DND-41 (cell line): ENCODE results near the gene TMX3.

ENCODE experiments used
- ATAC-seq: fragments of 200-7000 bp; cut with Tn5 transposase; 3 replicates; pipeline ENCODE4 v1.9.1; 2021; ENCODE audit warnings: low read depth; ENCODE audit not compliant: insufficient read depth
- DNase-seq: peaks from one replicate; pipeline ENCODE4 v3.0.0-alpha.2; 2020
- H2AFZ ChIP-seq: 2 replicates; pipeline ENCODE4 v1.6.0; 2012; ENCODE audit warnings: low read depth, low read length
- H3K27ac ChIP-seq: 2 replicates; pipeline ENCODE4 v1.5.1; 2012; ENCODE audit warnings: low read length, inconsistent platforms
- H3K27me3 ChIP-seq: fragments of 200-600 bp; sonication (generic); 2 replicates; pipeline ENCODE4 v1.6.0; 2012; ENCODE audit warnings: low read length, mild to moderate bottlenecking, inconsistent platforms; ENCODE audit not compliant: insufficient read depth, poor library complexity
- H3K36me3 ChIP-seq: 2 replicates; pipeline ENCODE4 v1.5.1; 2012; ENCODE audit warnings: low read length, inconsistent platforms; ENCODE audit not compliant: insufficient read depth
- H3K4me1 ChIP-seq: 2 replicates; pipeline ENCODE4 v1.5.1; 2012; ENCODE audit warnings: mild to moderate bottlenecking, low read length; ENCODE audit not compliant: insufficient read depth
- H3K4me2 ChIP-seq: 2 replicates; pipeline ENCODE4 v1.6.0; 2012; ENCODE audit warnings: mild to moderate bottlenecking, moderate library complexity, low read length, inconsistent platforms; ENCODE audit not compliant: insufficient read depth
- H3K4me3 ChIP-seq, 2 experiments: fragments of 200-600 bp in 1 of 2; shearing (Covaris generic) in 1 of 2; 2 replicates each; pipeline ENCODE4 v1.5.1; 2012 to 2016; ENCODE audit warnings: inconsistent platforms in 2 of 2, low read length in 2 of 2, mild to moderate bottlenecking in 2 of 2, low read depth in 1 of 2, moderate library complexity in 1 of 2
- H3K79me2 ChIP-seq: 2 replicates; pipeline ENCODE4 v1.6.0; 2012; ENCODE audit warnings: low read length, inconsistent platforms; ENCODE audit not compliant: insufficient read depth
- H3K9ac ChIP-seq: 2 replicates; pipeline ENCODE4 v1.6.0; 2012; ENCODE audit warnings: low read depth, mild to moderate bottlenecking, inconsistent platforms, low read length, moderate library complexity
- H3K9me3 ChIP-seq: 2 replicates; pipeline ENCODE4 v1.5.1; 2012; ENCODE audit warnings: low read length, moderate library complexity, mild to moderate bottlenecking, inconsistent platforms; ENCODE audit not compliant: insufficient read depth, severe bottlenecking
- H4K20me1 ChIP-seq: 2 replicates; pipeline ENCODE4 v1.6.0; 2012; ENCODE audit warnings: low read length; ENCODE audit not compliant: insufficient read depth
- CTCF ChIP-seq: IDR thresholded peaks from 2 replicates; pipeline ENCODE4 v1.5.1; 2012; ENCODE audit warnings: borderline replicate concordance, low read length, moderate library complexity, mild to moderate bottlenecking; ENCODE audit not compliant: poor library complexity, severe bottlenecking; ENCODE audit errors: extremely low read depth
- EZH2 ChIP-seq: IDR thresholded peaks from 3 replicates; pipeline ENCODE4 v1.6.1; 2012; ENCODE audit warnings: borderline replicate concordance, low read depth, mild to moderate bottlenecking, moderate library complexity, low read length, inconsistent platforms; ENCODE audit not compliant: severe bottlenecking

The TMX3 gene

GRCh38 chr18:68734308-68734707, 19.4 kb upstream of the TMX3 start:
- Histone ChIP-seq H3K4me2 (no peak overlapping the region), H3K79me2 (no peaks in the 10 kb centered on the region), H4K20me1 (no peaks in the 10 kb centered on the region), H3K36me3 (no peaks in the 10 kb centered on the region), H2AFZ (no peak overlapping the region), H3K4me3 (no peak overlapping the region), H3K9ac (no peak overlapping the region), H3K27ac (no peak overlapping the region), H3K27me3 (no peaks in the 10 kb centered on the region), H3K4me1 (no peaks in the 10 kb centered on the region), H3K9me3 (no peaks in the 10 kb centered on the region)
- DNase-seq, result no peak
- TF ChIP-seq EZH2, result no peak
- TF ChIP-seq CTCF, result no peak
- no peak for ATAC-seq

GRCh38 chr18:68733707-68734106, 18.8 kb upstream of the TMX3 start:
- DNase-seq (no peak), ATAC-seq (no peak)
- Histone ChIP-seq H3K9ac (no peak overlapping the region), H2AFZ (no peak overlapping the region), H3K4me1 (no peaks in the 10 kb centered on the region), H3K4me3 (no peak overlapping the region), H3K36me3 (no peaks in the 10 kb centered on the region), H4K20me1 (no peaks in the 10 kb centered on the region), H3K4me2 (no peak overlapping the region), H3K9me3 (no peaks in the 10 kb centered on the region), H3K79me2 (no peaks in the 10 kb centered on the region), H3K27ac (no peak overlapping the region), H3K27me3 (no peaks in the 10 kb centered on the region)
- peak; percentile 10 for TF ChIP-seq CTCF
- no peak for TF ChIP-seq EZH2

- H3K4me3 ChIP-seq, result no peak overlapping the region
- H3K9ac ChIP-seq, result no peak overlapping the region
- no peaks in the 10 kb centered on the region for H3K36me3 ChIP-seq
- no peaks in the 10 kb centered on the region for H3K27me3 ChIP-seq
- TF ChIP-seq CTCF (no peak), EZH2 (no peak)
- H3K4me1 ChIP-seq, result no peaks in the 10 kb centered on the region
- no peak overlapping the region for H3K4me2 ChIP-seq
- H3K27ac ChIP-seq, result no peak overlapping the region
- DNase-seq (no peak), ATAC-seq (no peak)
- no peaks in the 10 kb centered on the region for H3K9me3 ChIP-seq
- H4K20me1 ChIP-seq, result no peaks in the 10 kb centered on the region
- no peaks in the 10 kb centered on the region for H3K79me2 ChIP-seq
- no peak overlapping the region for H2AFZ ChIP-seq
These were observed 13.3 kb upstream of the TMX3 start for GRCh38 chr18:68728081-68728700.
